ENCODE measurements around the gene FAM20B.

- no peak for TF ChIP-seq CTCF (IDR thresholded peaks at IDR 0.05 in 8 of 11, conservative IDR thresholded peaks at IDR 0.05 in 3 of 11)
- TF ChIP-seq POLR2AphosphoS5 (IDR thresholded peaks at IDR 0.05) = no peak
Measured at GRCh38 chr1:179046808-179047635, 21.3 kb downstream of the FAM20B start.

Measured in spleen (tissue), 7 donors.